K562 (cell line): Measurements from ENCODE around the gene ZNF593OS. TPM values are rescaled to one million over a fixed set of nuclear protein-coding genes. Genes with fewer than 3 reads are reported as not detected.
A peak's percentile ranks its signal among the peaks of the same experiment; 100 is the strongest.

Experiments used
- ARID2 ChIP-seq: fragments of 450-650 bp; IDR thresholded peaks from 2 replicates; pipeline ENCODE4 v1.6.1; 2017; ENCODE audit warnings: antibody characterized with exemption, mild to moderate bottlenecking
- ETV5 ChIP-seq: sonication (generic); formaldehyde crosslinking; IDR thresholded peaks from 2 replicates; pipeline ENCODE4 v1.4.0; 2020; ENCODE audit warnings: low read depth, mild to moderate bottlenecking, missing genetic modification reagents
- FIP1L1 ChIP-seq: fragments of 200-400 bp; formaldehyde crosslinking; IDR thresholded peaks from 2 replicates; pipeline ENCODE4 v1.6.1; 2018; ENCODE audit warnings: mild to moderate bottlenecking, low read depth, low read length; ENCODE audit not compliant: poor library complexity, severe bottlenecking
- FOXM1 ChIP-seq, 2 experiments: fragments of 450-650 bp in 1 of 2; sonication (generic) in 1 of 2; formaldehyde crosslinking in 1 of 2; IDR thresholded peaks; 2 replicates each; pipeline versions ENCODE4 v1.6.1 to v1.9.0; 2017 to 2022; ENCODE audit warnings: low read depth in 2 of 2, mild to moderate bottlenecking in 2 of 2, missing genetic modification reagents in 1 of 2, moderate library complexity in 1 of 2
- HCFC1 ChIP-seq: IDR thresholded peaks from 2 replicates; pipeline ENCODE4 v1.6.1; 2012; ENCODE audit warnings: low read depth, low read length, improper control_type of control experiment
- JUNB ChIP-seq: fragments of 450-650 bp; formaldehyde crosslinking; conservative IDR thresholded peaks from 2 replicates; pipeline ENCODE4 v1.4.0; 2020; ENCODE audit warnings: mild to moderate bottlenecking
- NFYB ChIP-seq: IDR thresholded peaks from 2 replicates; pipeline ENCODE4 v1.6.1; 2011; ENCODE audit warnings: mild to moderate bottlenecking, moderate library complexity; ENCODE audit not compliant: insufficient read length; ENCODE audit errors: extremely low read depth
- RBM22 ChIP-seq: fragments of 200-400 bp; formaldehyde crosslinking; IDR thresholded peaks from 2 replicates; pipeline ENCODE4 v1.6.1; 2018; ENCODE audit warnings: low read length, low read depth; ENCODE audit not compliant: poor library complexity, severe bottlenecking
- RCOR1 ChIP-seq, 2 experiments: IDR thresholded peaks; 2 replicates each; pipeline ENCODE4 v1.6.1; 2012; ENCODE audit warnings: low read depth in 2 of 2, low read length in 2 of 2, borderline replicate concordance in 1 of 2, improper control_type of control experiment in 1 of 2
- SMARCC2 ChIP-seq: fragments of 450-650 bp; IDR thresholded peaks from 2 replicates; pipeline ENCODE4 v1.6.1; 2017; ENCODE audit warnings: antibody characterized with exemption, moderate library complexity, mild to moderate bottlenecking, low read depth
- TAF15 ChIP-seq: fragments of 200-400 bp; formaldehyde crosslinking; IDR thresholded peaks from 2 replicates; pipeline ENCODE4 v1.6.1; 2017; ENCODE audit warnings: mild to moderate bottlenecking, low read depth, low read length, moderate library complexity
- U2AF1 ChIP-seq: fragments of 200-400 bp; formaldehyde crosslinking; optimal IDR thresholded peaks from 2 replicates; pipeline ENCODE3; 2017; ENCODE audit warnings: mild to moderate bottlenecking, low read depth, low read length, moderate library complexity
- ZNF408 ChIP-seq: fragments of 250-450 bp; sonication (Bioruptor Pico); IDR thresholded peaks from 2 replicates; pipeline ENCODE4 v1.4.0; 2020; ENCODE audit warnings: low read depth, mild to moderate bottlenecking, moderate library complexity
- ZNF445 ChIP-seq: fragments of 250-450 bp; sonication (Bioruptor Pico); IDR thresholded peaks from 2 replicates; pipeline ENCODE4 v1.4.0; 2020; ENCODE audit warnings: low read depth, mild to moderate bottlenecking, moderate library complexity
- ZNF551 ChIP-seq: fragments of 250-450 bp; sonication (Bioruptor Pico); IDR thresholded peaks from 2 replicates; pipeline ENCODE4 v1.5.0; 2021; ENCODE audit warnings: mild to moderate bottlenecking, moderate library complexity
- ZNF79 ChIP-seq: fragments of 250-450 bp; sonication (Bioruptor Pico); IDR thresholded peaks from 2 replicates; pipeline ENCODE4 v1.4.0; 2020; ENCODE audit warnings: low read depth, mild to moderate bottlenecking, moderate library complexity
- polyA plus RNA-seq, 8 experiments: library from polyadenylated mRNA; depleted of rRNA in 4 of 8; stranded (reverse) in 5 of 8; unstranded in 3 of 8; fragments of >200 nt; fragmentation: Nextera tagmentation in 2 of 8; fragmentation: Illumina TruSeq in 1 of 8; extraction: Ambion mirVana in 2 of 8; extraction: Trizol in 1 of 8; gene quantifications; 2 replicates each; pipeline versions ENCODE4 v1.2.1 to v1.2.3, GENCODE V29; 2011 to 2014; ENCODE audit warnings: inconsistent platforms in 1 of 8, missing spikeins in 1 of 8
- total RNA-seq, 7 experiments: library from RNA; depleted of rRNA in 6 of 7; stranded (reverse); fragments of >200 nt in 6 of 7; fragmentation: Illumina TruSeq in 2 of 7; extraction: Trizol in 2 of 7; gene quantifications; 2 replicates each; pipeline versions ENCODE4 v1.2.1 to v1.2.3, GENCODE V29; 2011 to 2021; ENCODE audit warnings: low replicate concordance in 1 of 7
- TF ChIP-seq, protein P1 (sequence below): fragments of 450-650 bp; IDR thresholded peaks from 2 replicates; pipeline ENCODE4 v1.6.1; 2017; ENCODE audit warnings: antibody characterized with exemption
- TF ChIP-seq, protein P2 (sequence below), 2 experiments: IDR thresholded peaks; 2 replicates each; pipeline ENCODE4 v1.6.1; 2012; ENCODE audit warnings: improper control_type of control experiment in 2 of 2, low read depth in 2 of 2, low read length in 2 of 2, borderline replicate concordance in 1 of 2
- TF ChIP-seq, protein P3 (sequence below), 2 experiments: IDR thresholded peaks in 1 of 2; conservative IDR thresholded peaks in 1 of 2; 2 replicates each; pipeline ENCODE4 v1.6.1; 2016; ENCODE audit warnings: low read depth in 2 of 2, mild to moderate bottlenecking in 1 of 2, missing compliant biosample characterization in 1 of 2, missing genetic modification characterization in 1 of 2, moderate library complexity in 1 of 2

Gene ZNF593OS
- total and polyA plus RNA-seq, 9 of the 15 experiments (the other 6 are each of a cell fraction or from before 2014, with no cell fraction given) = 0.24 to 0.27 TPM; not detected in 7

DNA sequence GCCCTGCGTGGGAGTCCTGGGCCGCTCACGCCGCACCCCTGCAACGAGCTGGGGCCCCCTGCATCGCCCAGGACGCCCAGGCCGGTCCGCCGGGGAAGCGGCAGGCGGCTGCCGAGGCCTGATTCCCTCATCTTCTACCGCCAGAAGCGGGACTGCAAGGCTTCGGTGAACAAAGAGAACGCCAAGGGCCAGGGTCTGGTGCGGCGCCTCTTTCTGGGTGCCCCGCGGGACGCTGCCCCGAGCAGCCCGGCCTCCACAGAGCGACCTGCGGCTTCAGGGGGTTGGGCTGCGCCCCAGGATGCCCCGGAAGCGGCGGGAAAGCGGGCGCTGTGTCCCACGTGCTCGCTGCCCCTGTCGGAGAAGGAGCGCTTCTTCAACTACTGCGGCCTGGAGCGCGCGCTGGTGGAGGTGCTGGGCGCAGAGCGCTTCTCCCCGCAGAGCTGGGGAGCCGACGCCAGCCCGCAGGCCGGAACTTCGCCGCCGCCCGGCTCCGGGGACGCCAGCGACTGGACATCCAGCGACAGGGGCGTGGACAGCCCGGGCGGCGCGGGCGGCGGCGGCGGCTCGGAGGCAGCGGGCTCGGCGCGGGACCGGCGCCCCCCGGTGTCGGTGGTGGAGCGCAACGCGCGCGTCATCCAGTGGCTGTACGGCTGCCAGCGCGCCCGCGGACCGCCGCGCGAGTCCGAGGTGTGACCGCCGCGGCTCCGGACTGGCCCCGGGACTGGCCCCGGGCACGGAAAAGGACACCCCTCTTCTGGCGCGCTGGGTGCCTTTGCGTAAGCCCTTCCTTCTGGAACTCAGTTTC, 10.0 kb downstream of the ZNF593OS start (continued):
- TF ChIP-seq, protein P1, sequence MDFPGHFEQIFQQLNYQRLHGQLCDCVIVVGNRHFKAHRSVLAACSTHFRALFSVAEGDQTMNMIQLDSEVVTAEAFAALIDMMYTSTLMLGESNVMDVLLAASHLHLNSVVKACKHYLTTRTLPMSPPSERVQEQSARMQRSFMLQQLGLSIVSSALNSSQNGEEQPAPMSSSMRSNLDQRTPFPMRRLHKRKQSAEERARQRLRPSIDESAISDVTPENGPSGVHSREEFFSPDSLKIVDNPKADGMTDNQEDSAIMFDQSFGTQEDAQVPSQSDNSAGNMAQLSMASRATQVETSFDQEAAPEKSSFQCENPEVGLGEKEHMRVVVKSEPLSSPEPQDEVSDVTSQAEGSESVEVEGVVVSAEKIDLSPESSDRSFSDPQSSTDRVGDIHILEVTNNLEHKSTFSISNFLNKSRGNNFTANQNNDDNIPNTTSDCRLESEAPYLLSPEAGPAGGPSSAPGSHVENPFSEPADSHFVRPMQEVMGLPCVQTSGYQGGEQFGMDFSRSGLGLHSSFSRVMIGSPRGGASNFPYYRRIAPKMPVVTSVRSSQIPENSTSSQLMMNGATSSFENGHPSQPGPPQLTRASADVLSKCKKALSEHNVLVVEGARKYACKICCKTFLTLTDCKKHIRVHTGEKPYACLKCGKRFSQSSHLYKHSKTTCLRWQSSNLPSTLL = no peak
- TF ChIP-seq, protein P2, sequence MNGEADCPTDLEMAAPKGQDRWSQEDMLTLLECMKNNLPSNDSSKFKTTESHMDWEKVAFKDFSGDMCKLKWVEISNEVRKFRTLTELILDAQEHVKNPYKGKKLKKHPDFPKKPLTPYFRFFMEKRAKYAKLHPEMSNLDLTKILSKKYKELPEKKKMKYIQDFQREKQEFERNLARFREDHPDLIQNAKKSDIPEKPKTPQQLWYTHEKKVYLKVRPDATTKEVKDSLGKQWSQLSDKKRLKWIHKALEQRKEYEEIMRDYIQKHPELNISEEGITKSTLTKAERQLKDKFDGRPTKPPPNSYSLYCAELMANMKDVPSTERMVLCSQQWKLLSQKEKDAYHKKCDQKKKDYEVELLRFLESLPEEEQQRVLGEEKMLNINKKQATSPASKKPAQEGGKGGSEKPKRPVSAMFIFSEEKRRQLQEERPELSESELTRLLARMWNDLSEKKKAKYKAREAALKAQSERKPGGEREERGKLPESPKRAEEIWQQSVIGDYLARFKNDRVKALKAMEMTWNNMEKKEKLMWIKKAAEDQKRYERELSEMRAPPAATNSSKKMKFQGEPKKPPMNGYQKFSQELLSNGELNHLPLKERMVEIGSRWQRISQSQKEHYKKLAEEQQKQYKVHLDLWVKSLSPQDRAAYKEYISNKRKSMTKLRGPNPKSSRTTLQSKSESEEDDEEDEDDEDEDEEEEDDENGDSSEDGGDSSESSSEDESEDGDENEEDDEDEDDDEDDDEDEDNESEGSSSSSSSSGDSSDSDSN (IDR thresholded peaks at IDR 0.05; ENCODE audit: borderline replicate concordance in 1 of 2, low read depth in 2 of 2, low read length in 2 of 2) = peak; percentile 92 to 98; a peak in 3 of 4 replicates
- TF ChIP-seq HCFC1 (no peak), ZNF79 (CRISPR knock-in tag) (0 out of 2 replicates have a peak, but pooled peaks have one; percentile 51), ZNF551 (CRISPR knock-in tag) (no peak), JUNB (CRISPR knock-in tag) (no peak), NFYB (no peak), FIP1L1 (peak; percentile 21), ARID2 (no peak), TAF15 (no peak), ZNF408 (CRISPR knock-in tag) (no peak), RCOR1 (IDR thresholded peaks at IDR 0.05; ENCODE audit: borderline replicate concordance in 1 of 2, low read depth in 2 of 2, low read length in 2 of 2) (peak in 1 of 2 experiments; percentile 3; a peak in 1 of 4 replicates), SMARCC2 (peak; percentile 33; the same call in 1 of the 2 replicates), ZNF445 (no peak), ETV5 (CRISPR knock-in tag) (peak; percentile 90), U2AF1 (peak; percentile 94), RBM22 (no peak), FOXM1 (IDR thresholded peaks at IDR 0.05; ENCODE audit: low read depth) (no peak), FOXM1 (CRISPR knock-in tag; IDR thresholded peaks at IDR 0.05; ENCODE audit: low read depth) (peak; percentile 93)
- TF ChIP-seq, protein P3, sequence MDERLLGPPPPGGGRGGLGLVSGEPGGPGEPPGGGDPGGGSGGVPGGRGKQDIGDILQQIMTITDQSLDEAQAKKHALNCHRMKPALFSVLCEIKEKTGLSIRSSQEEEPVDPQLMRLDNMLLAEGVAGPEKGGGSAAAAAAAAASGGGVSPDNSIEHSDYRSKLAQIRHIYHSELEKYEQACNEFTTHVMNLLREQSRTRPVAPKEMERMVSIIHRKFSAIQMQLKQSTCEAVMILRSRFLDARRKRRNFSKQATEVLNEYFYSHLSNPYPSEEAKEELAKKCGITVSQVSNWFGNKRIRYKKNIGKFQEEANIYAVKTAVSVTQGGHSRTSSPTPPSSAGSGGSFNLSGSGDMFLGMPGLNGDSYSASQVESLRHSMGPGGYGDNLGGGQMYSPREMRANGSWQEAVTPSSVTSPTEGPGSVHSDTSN (CRISPR knock-in tag; IDR thresholded peaks at IDR 0.05; ENCODE audit: low read depth) = no peak
- TF ChIP-seq, protein P3 (tag; conservative IDR thresholded peaks at IDR 0.05; ENCODE audit: low read depth) = no peak
